ENCODE results near the gene TSPAN18.

TSPAN18 gene

GRCh38 chr11:44846852-44847251 is 120.1 kb downstream of the TSPAN18 start:
- TF ChIP-seq CTCF (IDR thresholded peaks at IDR 0.05; ENCODE audit: control insufficient read depth, extremely low read depth, insufficient read depth): no peak
- no peak for DNase-seq (ENCODE audit: low read depth)
- H3K4me3 ChIP-seq (ENCODE audit: low read depth, low read length): no peak overlapping the region

GRCh38 chr11:44847316-44847715 is 120.6 kb downstream of the TSPAN18 start:
- H3K4me3 ChIP-seq (ENCODE audit: low read depth, low read length): no peak overlapping the region
- TF ChIP-seq CTCF (IDR thresholded peaks at IDR 0.05; ENCODE audit: control insufficient read depth, extremely low read depth, insufficient read depth): no peak
- no peak for DNase-seq (ENCODE audit: low read depth)

GRCh38 chr11:44848203-44848962 is 121.6 kb downstream of the TSPAN18 start:
- H3K4me3 ChIP-seq (ENCODE audit: low read depth, low read length): no peak overlapping the region
- DNase-seq (ENCODE audit: low read depth): no peak
- TF ChIP-seq CTCF (IDR thresholded peaks at IDR 0.05; ENCODE audit: control insufficient read depth, extremely low read depth, insufficient read depth): no peak

GRCh38 chr11:44848963-44849350 is 122.2 kb downstream of the TSPAN18 start:
- TF ChIP-seq CTCF (IDR thresholded peaks at IDR 0.05; ENCODE audit: control insufficient read depth, extremely low read depth, insufficient read depth): no peak
- DNase-seq (ENCODE audit: low read depth): no peak
- no peak overlapping the region for H3K4me3 ChIP-seq (ENCODE audit: low read depth, low read length)

- H3K4me3 ChIP-seq (ENCODE audit: low read depth, low read length): no peak overlapping the region
- DNase-seq (ENCODE audit: low read depth): no peak
- TF ChIP-seq CTCF (IDR thresholded peaks at IDR 0.05; ENCODE audit: control insufficient read depth, extremely low read depth, insufficient read depth): no peak
Observed at GRCh38 chr11:44849424-44849823, 122.7 kb downstream of the TSPAN18 start.

- H3K4me3 ChIP-seq (ENCODE audit: low read depth, low read length): no peak overlapping the region
- no peak for DNase-seq (ENCODE audit: low read depth)
- no peak for TF ChIP-seq CTCF (IDR thresholded peaks at IDR 0.05; ENCODE audit: control insufficient read depth, extremely low read depth, insufficient read depth)
Observed at GRCh38 chr11:44849922-44850321, 123.2 kb downstream of the TSPAN18 start.

- no peak overlapping the region for H3K4me3 ChIP-seq (ENCODE audit: low read depth, low read length)
- no peak for DNase-seq (ENCODE audit: low read depth)
Observed at GRCh38 chr11:44851496-44851895, 124.7 kb downstream of the TSPAN18 start.

More at GRCh38 chr11:44851496-44851895, 124.7 kb downstream of the TSPAN18 start:
- no peak for TF ChIP-seq CTCF (IDR thresholded peaks at IDR 0.05; ENCODE audit: control insufficient read depth, extremely low read depth, insufficient read depth)
